ENCODE measurements around the gene CCDC146.

DNA sequence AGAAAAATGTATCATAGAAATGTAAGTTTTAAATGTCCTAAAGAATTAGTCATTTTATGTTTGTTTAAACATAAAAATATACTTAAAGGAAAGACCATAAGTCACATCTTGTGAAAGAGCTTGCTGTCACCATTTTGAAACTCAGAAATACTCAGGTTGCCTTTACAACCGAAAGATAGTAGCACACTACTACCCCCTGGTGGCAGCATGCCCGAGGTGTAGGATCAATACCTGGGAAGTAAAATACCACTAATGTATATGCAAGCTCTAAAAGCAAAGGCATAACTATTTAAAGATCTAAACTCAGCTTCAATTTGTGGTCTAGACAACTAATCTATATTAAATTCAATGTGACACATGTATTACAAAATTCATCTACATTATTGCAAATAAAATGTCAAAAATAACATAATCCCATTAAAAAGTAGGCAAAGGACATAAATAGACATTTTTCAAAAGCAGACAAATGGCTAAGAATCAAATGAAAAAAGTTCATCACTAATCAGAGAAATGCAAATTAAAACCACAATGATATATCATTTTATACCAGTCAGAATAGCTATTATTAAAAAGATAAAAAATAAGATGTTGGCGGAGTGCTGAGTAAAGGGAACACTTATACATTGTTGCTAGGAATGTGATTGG, 124.9 kb downstream of the CCDC146 start:
- TF ChIP-seq, protein P1, sequence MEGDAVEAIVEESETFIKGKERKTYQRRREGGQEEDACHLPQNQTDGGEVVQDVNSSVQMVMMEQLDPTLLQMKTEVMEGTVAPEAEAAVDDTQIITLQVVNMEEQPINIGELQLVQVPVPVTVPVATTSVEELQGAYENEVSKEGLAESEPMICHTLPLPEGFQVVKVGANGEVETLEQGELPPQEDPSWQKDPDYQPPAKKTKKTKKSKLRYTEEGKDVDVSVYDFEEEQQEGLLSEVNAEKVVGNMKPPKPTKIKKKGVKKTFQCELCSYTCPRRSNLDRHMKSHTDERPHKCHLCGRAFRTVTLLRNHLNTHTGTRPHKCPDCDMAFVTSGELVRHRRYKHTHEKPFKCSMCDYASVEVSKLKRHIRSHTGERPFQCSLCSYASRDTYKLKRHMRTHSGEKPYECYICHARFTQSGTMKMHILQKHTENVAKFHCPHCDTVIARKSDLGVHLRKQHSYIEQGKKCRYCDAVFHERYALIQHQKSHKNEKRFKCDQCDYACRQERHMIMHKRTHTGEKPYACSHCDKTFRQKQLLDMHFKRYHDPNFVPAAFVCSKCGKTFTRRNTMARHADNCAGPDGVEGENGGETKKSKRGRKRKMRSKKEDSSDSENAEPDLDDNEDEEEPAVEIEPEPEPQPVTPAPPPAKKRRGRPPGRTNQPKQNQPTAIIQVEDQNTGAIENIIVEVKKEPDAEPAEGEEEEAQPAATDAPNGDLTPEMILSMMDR (IDR thresholded peaks at IDR 0.05; ENCODE audit: poor library complexity, severe bottlenecking): peak; percentile 82
- TF ChIP-seq EZH2 (IDR thresholded peaks at IDR 0.05; ENCODE audit: borderline replicate concordance, insufficient read depth, low read length, poor library complexity, severe bottlenecking): no peak
- TF ChIP-seq REST (IDR thresholded peaks at IDR 0.05; ENCODE audit: borderline replicate concordance): no peak
- TF ChIP-seq SMC3 (conservative IDR thresholded peaks at IDR 0.05; ENCODE audit: poor library complexity): peak; percentile 85
- no peak for TF ChIP-seq POLR2AphosphoS5 (IDR thresholded peaks at IDR 0.05)
- TF ChIP-seq EP300 (conservative IDR thresholded peaks at IDR 0.05; ENCODE audit: poor library complexity, severe bottlenecking): no peak
- no peak for TF ChIP-seq TAF1 (IDR thresholded peaks at IDR 0.05; ENCODE audit: low read depth)
- TF ChIP-seq RAD21 (conservative IDR thresholded peaks at IDR 0.05): peak; percentile 81
- TF ChIP-seq MXI1 (conservative IDR thresholded peaks at IDR 0.05; ENCODE audit: poor library complexity, severe bottlenecking): no peak

Data from neural cell (in vitro differentiated cells).